GM21381 (cell line): ENCODE measurements around the gene MAL.

Experiments used
- ATAC-seq: cut with Tn5 transposase; IDR thresholded peaks from one replicate; pipeline ENCODE4 v1.9.1; 2021; ENCODE audit warnings: mild to moderate bottlenecking, moderate library complexity; ENCODE audit not compliant: unreplicated experiment

MAL gene

GRCh38 chr2:95025406-95026319, at the start of gene MAL:
Gene MAL (plus strand): TSS chr2:95025708. CDS start chr2:95025793, 85 bp downstream.
- ATAC-seq: no peak

- ATAC-seq: no peak
These were observed 47.7 kb upstream of the MAL start for GRCh38 chr2:94977826-94978225.

GRCh38 chr2:94978917-94979316, 46.6 kb upstream of the MAL start:
- no peak for ATAC-seq

- no peak for ATAC-seq
These were observed 45.8 kb upstream of the MAL start for GRCh38 chr2:94979406-94980375.

- ATAC-seq: no peak
These were observed 45.1 kb upstream of the MAL start for GRCh38 chr2:94980406-94980805.

- ATAC-seq: no peak
These were observed 43.4 kb upstream of the MAL start for GRCh38 chr2:94982156-94982555.

GRCh38 chr2:94982675-94983074, 42.8 kb upstream of the MAL start:
- ATAC-seq: no peak

GRCh38 chr2:94984964-94985575, 40.4 kb upstream of the MAL start:
- no peak for ATAC-seq

- no peak for ATAC-seq
These were observed 39.9 kb upstream of the MAL start for GRCh38 chr2:94985636-94986035.

- ATAC-seq: no peak
These were observed 39.0 kb upstream of the MAL start for GRCh38 chr2:94986392-94986963.

- ATAC-seq: no peak
These were observed 38.2 kb upstream of the MAL start for GRCh38 chr2:94987074-94988020.

- no peak for ATAC-seq
These were observed 34.6 kb upstream of the MAL start for GRCh38 chr2:94990956-94991355.

- no peak for ATAC-seq
These were observed 33.1 kb upstream of the MAL start for GRCh38 chr2:94992360-94992759.

- no peak for ATAC-seq
These were observed 32.1 kb upstream of the MAL start for GRCh38 chr2:94993176-94994062.

- no peak for ATAC-seq
These were observed 31.2 kb upstream of the MAL start for GRCh38 chr2:94994063-94994913.

GRCh38 chr2:94994914-94995552, 30.5 kb upstream of the MAL start:
- no peak for ATAC-seq

- ATAC-seq: no peak
These were observed 29.8 kb upstream of the MAL start for GRCh38 chr2:94995553-94996304.
